ENCODE measurements around the gene TNIP3. TPM values are rescaled to one million over a fixed set of nuclear protein-coding genes. Genes with fewer than 3 reads are reported as not detected.

TNIP3 gene
- total RNA-seq, 2 donors from 2014 or later, result 0.11 TPM; not detected in 1

- Histone ChIP-seq H3K9ac (ENCODE audit: extremely low read depth, low read length, poor library complexity, severe bottlenecking) (no peak overlapping the region), H3K27me3 (ENCODE audit: control insufficient read depth, insufficient read depth, low read length, poor library complexity, severe bottlenecking) (no peaks in the 10 kb centered on the region), H3K36me3 (ENCODE audit: control insufficient read depth, insufficient read depth, low read length) (no peaks in the 10 kb centered on the region), H3K4me1 (ENCODE audit: control insufficient read depth, insufficient read depth, low read length) (no peaks in the 10 kb centered on the region), H3K4me3 (ENCODE audit: low read length) (no peak overlapping the region), H3K9me3 (ENCODE audit: control insufficient read depth, low read length) (no peaks in the 10 kb centered on the region), H3K27ac (ENCODE audit: low read depth, low read length) (no peak overlapping the region)
- Mint-ChIP-seq H3K4me3 (no peak overlapping the region), H3K4me1 (no peaks in the 10 kb centered on the region), H3K36me3 (ENCODE audit: low read depth) (no peaks in the 10 kb centered on the region), H3K27me3 (ENCODE audit: insufficient read depth) (no peaks in the 10 kb centered on the region), H3K27ac (no peak overlapping the region), H3K9me3 (no peaks in the 10 kb centered on the region)
- no peak for TF ChIP-seq CTCF (conservative IDR thresholded peaks at IDR 0.05)
- 95 to 100% methylated on average over 2 to 5 of the region's 5 CpGs for WGBS, 2 experiments (ENCODE audit: insufficient coverage in 1 of 2, insufficient read length in 1 of 2)
- DNase-seq, result no peak
Measured at GRCh38 chr4:121140716-121141460, 23.2 kb downstream of the TNIP3 start.

- no peaks in the 10 kb centered on the region for H3K27me3 ChIP-seq (ENCODE audit: control insufficient read depth, insufficient read depth, low read length, poor library complexity, severe bottlenecking)
- no peak for DNase-seq
- H3K27ac Mint-ChIP-seq, result no peak overlapping the region
- TF ChIP-seq CTCF (conservative IDR thresholded peaks at IDR 0.05), result no peak
- no peaks in the 10 kb centered on the region for H3K4me1 Mint-ChIP-seq
- H3K9me3 Mint-ChIP-seq, result no peaks in the 10 kb centered on the region
- no peaks in the 10 kb centered on the region for H3K36me3 ChIP-seq (ENCODE audit: control insufficient read depth, insufficient read depth, low read length)
- H3K27me3 Mint-ChIP-seq (ENCODE audit: insufficient read depth), result no peaks in the 10 kb centered on the region
- H3K4me3 ChIP-seq (ENCODE audit: low read length), result no peak overlapping the region
- H3K9me3 ChIP-seq (ENCODE audit: control insufficient read depth, low read length), result no peaks in the 10 kb centered on the region
- H3K9ac ChIP-seq (ENCODE audit: extremely low read depth, low read length, poor library complexity, severe bottlenecking), result no peak overlapping the region
- H3K4me1 ChIP-seq (ENCODE audit: control insufficient read depth, insufficient read depth, low read length), result no peaks in the 10 kb centered on the region
- 88 to 91% methylated on average over 4 to 7 of the region's 7 CpGs for WGBS, 2 experiments (ENCODE audit: insufficient coverage in 1 of 2, insufficient read length in 1 of 2)
- no peak overlapping the region for H3K4me3 Mint-ChIP-seq
- no peaks in the 10 kb centered on the region for H3K36me3 Mint-ChIP-seq (ENCODE audit: low read depth)
- H3K27ac ChIP-seq (ENCODE audit: low read depth, low read length), result no peak overlapping the region
Measured at GRCh38 chr4:121139533-121140222, 24.4 kb downstream of the TNIP3 start.

- H3K4me1 ChIP-seq (ENCODE audit: control insufficient read depth, insufficient read depth, low read length), result no peaks in the 10 kb centered on the region
- 91 to 100% methylated on average over 2 to 5 of the region's 5 CpGs for WGBS, 2 experiments (ENCODE audit: insufficient coverage in 1 of 2, insufficient read length in 1 of 2)
- Mint-ChIP-seq H3K27ac (no peak overlapping the region), H3K4me1 (no peaks in the 10 kb centered on the region), H3K27me3 (ENCODE audit: insufficient read depth) (no peaks in the 10 kb centered on the region), H3K36me3 (ENCODE audit: low read depth) (no peaks in the 10 kb centered on the region), H3K9me3 (no peaks in the 10 kb centered on the region), H3K4me3 (no peak overlapping the region)
- no peak overlapping the region for H3K9ac ChIP-seq (ENCODE audit: extremely low read depth, low read length, poor library complexity, severe bottlenecking)
- H3K27ac ChIP-seq (ENCODE audit: low read depth, low read length), result no peak overlapping the region
- TF ChIP-seq CTCF (conservative IDR thresholded peaks at IDR 0.05), result no peak
- H3K4me3 ChIP-seq (ENCODE audit: low read length), result no peak overlapping the region
- H3K9me3 ChIP-seq (ENCODE audit: control insufficient read depth, low read length), result no peaks in the 10 kb centered on the region
- no peaks in the 10 kb centered on the region for H3K27me3 ChIP-seq (ENCODE audit: control insufficient read depth, insufficient read depth, low read length, poor library complexity, severe bottlenecking)
- H3K36me3 ChIP-seq (ENCODE audit: control insufficient read depth, insufficient read depth, low read length), result no peaks in the 10 kb centered on the region
- no peak for DNase-seq
Measured at GRCh38 chr4:121138039-121138825, 25.9 kb downstream of the TNIP3 start.

Measured in endodermal cell (in vitro differentiated cells).